Measurements from ENCODE around the gene DEFB112.
A peak's percentile ranks its signal among the peaks of the same experiment; 100 is the strongest.

The DEFB112 gene, protein sequence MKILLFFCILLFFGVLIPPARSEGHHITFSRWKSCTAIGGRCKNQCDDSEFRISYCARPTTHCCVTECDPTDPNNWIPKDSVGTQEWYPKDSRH

DNA sequence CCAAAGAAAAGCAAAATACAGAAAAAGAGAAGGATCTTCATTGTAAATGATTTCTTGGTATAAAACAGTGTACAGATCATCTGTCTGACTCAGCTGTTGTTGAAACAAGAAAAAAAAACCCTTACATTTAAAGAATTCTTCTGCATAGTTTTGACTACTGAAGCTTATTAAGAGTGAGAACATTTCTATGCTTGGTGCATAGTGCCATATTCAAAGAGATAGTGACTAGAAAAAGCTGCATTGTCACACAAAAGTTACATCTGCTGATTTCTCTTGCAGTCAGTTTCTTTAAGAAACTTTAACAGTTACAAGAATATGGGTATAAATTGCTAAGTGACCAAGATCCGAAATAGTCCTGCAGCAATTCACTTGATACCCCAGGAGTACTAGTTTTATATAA, at the start of gene DEFB112:
TSS of gene DEFB112 (minus strand) at position 101 of the 400 bp plus-strand sequence. CDS start at position 41, 60 bp downstream.
- no peak for DNase-seq

DNA sequence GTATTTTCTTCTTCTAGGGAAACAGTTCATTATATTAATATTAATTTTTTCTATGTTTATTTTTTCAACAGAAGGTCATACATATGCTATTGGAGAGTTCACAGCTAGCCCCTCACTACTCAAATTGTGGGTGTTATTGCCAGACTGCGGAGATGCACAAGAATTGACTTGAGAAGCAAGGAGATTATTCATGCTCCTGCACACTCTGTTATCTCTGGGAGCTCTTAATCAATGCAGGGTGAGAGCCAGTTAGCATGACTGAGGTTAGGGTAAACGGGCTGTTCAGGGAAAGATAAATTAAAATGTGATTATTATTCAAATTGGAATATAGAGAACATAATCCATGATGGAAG, 48.9 kb upstream of the DEFB112 start:
- no peak for DNase-seq

DNA sequence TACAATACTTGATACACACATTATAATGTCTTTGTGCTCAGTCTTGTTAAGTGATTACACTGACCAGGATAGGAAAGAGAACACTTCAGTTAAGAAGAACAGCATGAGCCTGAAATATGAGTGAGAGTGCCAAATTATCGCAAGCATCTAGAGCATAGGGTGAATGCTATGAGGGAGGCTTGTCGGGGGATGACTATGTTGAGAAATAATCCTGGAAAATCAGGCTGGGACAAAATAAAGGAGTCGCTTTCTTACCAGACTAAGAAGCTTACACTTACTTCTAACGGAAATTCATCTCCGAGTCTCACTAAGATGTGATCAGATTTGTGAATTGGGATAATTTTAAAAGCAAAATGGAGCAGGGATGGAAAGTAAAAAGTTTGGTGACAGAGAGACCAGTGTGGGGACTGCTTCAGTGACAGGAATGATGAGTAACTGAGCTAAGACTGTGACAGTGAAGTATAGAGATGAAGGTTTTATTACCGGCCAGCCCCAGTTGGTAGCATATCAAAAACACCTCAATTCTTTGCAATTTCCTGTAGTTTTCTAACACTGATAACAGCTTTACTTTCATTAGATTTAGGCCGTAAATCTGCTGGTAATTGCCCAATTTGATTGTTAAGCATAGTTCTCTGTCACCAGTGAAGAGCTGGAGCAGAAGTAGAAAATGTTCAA, 48.4 kb upstream of the DEFB112 start:
- DNase-seq = no peak

DNA sequence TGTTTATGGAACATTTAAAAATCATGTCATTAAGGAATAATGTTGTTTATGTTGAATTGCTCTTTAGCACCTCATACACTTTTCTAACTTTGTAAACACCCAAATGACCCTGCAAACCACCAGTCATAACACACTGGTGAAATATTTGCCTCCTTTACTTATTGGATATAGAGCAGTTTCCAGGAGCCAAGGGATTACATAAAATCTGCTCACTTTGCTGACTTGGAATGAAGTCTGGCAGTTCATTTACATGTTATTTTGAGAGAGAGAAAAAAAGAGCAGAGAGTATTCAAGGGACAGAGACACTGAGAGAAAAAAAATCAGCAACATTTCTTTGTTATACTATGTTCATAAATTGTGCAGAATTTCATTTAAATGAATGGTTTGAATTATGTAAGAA, 46.6 kb upstream of the DEFB112 start:
- DNase-seq = no peak

DNA sequence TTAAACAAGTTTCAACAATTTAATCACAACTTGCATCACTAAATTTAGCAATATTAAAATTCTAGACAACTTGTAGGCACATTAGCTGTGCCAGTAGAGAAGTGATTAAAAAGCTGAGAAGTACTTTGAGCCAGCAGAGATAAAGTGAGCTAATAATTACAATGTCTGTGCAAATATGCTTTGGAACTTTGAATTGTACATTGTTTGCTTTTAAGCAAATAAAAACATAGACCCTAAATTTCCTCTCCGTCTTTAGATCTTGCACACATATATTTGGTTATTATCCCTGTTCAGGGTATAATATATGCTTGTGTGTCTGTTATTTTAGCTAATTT, 44.2 kb upstream of the DEFB112 start:
- no peak for DNase-seq

DNA sequence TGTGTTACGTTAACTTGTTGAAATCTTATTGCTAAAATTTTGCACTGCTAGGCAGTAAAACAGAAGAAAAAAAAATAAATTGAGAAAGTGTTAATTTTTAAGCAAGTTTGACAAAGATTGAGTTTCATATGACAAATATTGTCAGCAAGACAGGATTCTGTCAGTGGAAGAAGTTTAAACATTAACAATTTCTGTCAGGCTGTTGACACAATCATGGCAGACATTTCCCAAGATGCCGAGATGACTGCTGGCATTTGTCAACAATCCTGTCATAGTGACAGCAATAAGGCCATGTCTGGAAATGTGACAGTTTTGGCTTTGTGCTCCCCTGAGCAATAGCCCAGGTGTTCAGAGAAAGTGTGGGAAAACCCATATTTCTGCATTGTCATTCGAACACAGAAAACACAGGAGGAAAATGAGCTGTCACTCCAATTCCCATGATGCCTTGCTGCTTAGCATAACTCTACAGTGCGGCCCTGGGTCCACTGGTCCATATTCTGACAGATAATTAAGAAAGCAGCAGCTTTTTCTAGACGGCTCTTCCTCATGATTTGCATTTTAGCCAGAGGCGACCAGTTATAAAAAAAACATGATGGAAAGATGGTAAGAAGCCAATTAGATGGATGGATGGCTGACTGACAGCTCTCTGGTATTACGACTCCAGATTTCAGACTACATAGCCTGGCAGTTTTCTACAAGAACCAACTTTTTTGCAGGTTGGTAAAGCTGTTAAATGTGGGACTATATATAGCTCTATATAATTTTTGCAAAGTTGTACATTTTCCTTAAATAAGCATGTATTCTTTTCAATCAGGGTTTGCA, 43.6 kb upstream of the DEFB112 start:
- no peak for DNase-seq

DNA sequence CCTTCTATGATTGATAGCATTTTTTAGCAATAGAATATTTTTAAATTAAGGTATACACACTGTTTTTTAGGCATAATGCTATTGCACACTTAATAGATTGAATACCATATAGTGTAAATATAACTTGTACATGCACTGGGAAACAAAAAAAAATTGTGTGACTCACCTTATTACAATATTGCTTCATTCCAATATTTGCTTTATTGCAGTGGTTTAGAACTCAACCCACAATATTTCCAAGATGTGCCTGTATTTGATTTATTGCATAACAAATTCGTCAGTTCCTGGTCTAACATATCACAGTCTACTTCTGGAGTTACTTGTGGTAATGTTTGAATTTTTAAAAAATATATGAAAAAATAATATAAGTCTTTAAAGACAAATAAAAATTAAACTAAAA, 41.9 kb upstream of the DEFB112 start:
- peak; percentile 86 for DNase-seq

DNA sequence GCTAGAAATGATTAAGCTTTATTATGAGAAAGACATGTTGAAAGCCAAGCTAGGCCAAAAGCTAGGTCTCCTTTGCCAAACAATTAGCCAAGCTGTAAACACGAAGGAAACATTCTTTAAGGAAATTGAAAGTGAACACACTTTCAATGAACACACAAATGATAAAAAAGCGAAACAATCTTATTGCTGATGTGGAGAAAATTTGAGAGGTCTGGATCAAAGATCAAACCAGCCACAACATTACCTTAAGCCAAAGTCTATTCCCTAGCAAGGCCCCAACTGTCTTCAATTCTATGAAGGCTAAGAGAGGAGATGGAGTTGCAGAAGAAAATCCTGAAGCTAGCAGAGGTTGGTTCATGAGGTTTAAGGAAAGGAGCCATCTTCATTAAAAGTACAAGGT, 40.2 kb upstream of the DEFB112 start:
- no peak for DNase-seq

DNA sequence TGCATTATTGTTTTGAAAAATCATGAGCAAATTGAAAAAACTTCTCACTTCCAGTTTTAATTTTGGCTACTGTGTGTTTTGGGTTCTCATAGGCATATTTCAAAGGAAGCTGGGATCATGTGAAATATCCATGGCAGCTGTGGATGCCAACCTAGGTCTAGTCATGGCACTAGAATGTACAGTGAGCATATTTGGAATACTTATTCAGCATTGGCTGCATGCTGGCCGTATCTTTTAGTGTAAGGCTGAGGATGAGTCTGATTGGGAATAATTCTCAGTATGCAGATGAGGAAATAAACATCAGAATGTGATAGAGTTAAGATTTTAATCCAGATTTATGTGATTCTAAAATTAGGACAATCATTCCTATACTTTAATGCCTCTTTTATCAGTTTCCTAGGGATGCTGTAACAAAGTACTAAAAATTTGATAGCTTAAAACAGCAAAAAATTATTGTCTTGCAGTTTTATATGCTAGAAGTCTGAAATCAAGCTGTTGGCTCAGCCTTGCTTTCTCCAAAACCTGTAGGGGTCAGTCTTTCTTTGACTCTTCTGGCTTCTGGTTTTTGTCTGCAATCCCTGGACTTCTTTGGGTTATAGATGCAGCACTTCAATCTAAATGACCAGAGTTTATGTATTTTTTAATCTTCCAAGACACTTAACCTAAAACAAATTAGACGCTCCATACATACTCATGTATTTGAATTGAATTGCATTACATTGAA, 37.7 kb upstream of the DEFB112 start:
- peak; percentile 90 for DNase-seq

DNA sequence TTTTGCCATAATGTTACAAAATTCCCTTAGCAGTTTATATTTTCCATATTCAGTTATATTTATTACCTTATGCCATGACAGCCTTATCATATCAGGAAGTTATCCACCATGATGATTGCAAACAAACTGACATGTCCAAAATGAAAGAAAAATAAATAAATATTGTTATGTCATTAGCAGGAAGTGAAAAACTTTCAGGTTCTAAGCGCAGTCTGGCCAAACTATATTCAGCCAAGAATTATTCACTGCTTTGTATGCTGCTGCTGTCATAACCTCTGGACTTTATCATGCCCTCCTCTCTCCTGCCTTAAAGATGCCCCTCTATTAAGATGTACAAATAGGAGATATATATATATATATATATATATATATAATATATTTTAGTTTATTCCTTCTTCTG, 27.7 kb upstream of the DEFB112 start:
- DNase-seq = no peak

DNA sequence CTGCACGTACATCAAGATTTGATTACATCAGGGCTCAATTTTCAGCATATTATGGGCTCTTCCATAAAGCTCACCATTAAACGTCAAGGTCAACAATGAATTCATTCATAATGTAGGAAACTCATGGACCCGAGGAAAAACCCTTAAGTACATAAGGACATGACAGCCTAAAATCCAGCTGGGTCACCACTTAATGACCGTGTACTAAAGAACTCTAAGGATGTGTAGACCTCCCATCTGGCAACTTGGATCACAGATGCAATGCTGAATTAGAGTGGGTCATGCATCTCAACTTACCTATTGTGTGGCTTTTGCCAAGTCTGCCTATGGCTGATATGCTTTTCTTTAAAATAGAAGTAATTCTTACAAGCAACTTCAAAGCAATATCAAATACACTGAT, 26.7 kb upstream of the DEFB112 start:
- no peak for DNase-seq

DNA sequence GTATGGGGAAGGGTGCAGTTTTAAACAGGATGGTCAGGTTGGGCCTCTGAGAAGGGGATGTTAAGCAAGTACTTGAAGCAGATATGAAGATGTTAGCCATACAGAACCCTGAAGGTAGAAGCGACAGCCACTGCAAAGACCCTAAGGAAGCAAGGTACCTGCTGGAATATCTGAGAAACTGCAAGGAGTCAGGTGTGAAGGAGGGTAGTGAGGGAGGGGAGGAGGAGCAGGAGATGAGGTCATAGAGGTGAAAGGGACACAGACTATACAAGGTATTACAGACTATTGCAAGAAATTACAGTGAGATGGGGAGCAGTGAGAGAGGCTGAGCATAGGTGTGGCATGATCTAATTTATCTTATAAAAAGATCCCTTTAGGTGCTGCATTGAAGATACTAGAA, 22.2 kb upstream of the DEFB112 start:
- DNase-seq = no peak

DNA sequence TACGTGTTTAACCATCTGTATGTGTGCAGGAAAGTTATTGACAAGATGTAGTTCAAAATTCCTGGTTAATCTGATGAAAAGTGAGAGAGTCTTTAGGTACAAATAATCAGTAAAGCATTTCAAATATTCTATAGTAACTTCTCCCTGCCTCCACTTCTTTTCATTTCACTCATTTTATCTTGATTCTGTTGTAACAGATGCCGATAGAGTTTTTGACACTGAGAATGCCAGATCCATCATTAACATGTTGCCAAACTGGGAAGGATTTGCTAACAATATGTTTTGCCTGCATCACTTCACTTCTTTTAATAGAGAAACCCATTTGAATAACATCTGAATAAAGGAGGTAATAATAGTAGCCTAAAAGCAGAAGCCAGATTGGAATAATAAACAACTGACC, 20.4 kb upstream of the DEFB112 start:
- no peak for DNase-seq

DNA sequence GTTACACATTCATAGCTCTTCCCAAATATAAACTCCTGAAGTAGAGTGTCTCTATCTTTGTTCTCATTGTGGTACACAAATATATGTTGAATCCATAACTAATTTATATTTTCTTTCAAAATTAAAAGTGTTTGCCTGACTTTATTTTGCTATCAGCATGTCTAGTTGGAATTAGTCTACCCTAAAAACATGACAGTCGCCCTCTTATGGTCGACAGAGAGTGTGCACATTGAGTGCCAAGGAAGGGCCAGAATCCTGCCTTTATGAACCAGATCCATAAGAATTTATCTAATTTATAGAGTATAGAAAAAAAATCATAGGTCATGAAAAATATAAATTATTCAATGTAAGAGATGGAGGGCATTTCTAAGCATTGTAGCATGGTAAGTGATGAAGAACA, 12.3 kb upstream of the DEFB112 start:
- DNase-seq = peak; percentile 15

DNA sequence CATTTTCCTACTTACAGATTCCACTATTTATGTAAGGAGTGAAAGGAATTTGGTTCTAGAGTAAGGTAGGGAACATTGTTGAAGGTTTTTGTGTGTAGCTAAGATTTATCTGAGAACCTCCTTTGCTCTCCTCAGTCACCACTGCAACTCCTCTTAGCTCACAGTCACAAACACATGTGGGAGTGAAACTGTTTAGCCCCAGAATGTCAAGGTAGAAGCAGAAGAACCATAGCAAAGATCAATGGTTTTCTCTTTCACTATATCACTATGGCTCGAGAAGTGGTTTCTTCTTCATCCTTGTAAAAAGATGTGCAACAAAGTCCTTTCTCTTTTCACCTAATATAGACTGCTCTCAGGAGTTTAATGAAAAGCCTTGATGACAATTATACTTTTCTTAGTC, 6.5 kb upstream of the DEFB112 start:
- DNase-seq = no peak

DNA sequence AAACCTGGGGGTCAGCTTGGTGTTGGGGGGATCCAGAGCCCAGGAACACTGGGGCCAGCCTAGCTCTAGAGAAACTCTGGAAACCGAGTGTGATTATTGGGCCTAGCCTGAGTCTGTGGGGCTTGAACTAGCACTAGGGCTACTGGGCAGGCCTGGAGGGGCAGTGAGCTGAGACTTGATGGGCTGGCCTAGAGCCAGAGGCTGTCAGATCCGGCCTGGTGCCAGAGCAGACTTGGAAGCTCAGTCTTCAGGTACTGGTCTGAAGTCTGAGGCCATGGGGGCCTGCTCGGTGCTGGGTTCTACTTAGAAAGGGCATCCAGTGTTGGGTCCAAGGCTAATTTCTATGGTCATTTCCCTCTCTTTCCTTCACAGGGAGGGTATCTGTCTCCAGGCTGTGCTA, 2.7 kb downstream of the DEFB112 start:
- DNase-seq = no peak

DNA sequence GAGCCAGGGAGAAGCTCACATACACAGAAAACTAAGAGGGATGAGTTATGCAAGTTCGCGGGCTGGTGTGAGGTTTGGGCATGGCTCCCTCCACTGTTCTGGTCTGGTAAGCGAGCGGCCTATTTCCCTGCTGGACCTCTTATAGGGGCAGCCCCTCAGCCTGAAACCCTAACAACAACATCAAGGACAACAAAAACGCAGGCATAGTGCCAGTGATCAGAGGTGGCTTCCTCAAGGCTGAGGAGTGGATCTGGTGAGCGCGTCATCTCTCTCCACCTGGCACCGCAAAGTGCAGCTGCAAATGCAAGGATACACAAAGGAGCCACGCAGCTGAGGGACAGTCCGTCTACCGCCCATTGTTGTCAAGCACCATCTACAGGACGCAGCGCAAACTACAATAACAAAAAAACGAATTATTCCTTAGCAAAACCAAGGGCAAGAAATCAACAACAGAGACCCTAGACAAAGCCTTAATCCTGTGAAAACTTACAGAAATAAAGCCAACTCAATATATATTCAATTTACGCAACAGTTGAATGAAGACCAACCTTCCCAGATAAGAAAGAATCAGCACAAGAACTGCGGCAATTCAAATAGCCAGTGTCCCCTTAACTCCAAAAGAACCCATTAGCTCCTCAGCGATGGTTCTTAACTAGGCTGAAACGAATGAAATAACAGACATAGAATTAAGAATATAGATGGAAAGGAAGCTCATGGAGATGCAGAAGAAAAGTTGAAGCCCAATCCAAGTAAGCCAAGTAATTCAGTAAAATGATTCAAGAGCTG, 18.8 kb downstream of the DEFB112 start:
- peak; percentile 38 for DNase-seq

DNA sequence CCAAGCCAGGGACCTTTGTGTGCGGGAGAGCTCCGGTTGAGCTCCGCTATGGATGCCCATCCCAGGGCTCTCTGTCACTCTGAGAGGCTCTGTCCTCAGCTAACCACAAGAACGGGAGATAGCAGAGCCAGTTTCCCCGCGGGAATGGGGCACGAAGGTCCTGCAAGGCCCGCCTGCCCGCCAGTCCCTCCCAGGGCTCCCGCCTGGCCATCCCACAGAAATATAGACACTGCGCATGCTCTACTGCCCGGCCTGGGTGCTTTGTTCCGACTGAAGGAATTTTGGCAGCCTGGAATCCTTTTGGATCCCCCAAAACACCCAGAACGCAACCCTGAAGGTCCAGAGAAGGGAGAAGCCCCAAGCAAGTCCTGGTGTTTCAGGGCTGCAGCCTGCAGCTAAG, 19.4 kb downstream of the DEFB112 start:
- no peak for DNase-seq

DNA sequence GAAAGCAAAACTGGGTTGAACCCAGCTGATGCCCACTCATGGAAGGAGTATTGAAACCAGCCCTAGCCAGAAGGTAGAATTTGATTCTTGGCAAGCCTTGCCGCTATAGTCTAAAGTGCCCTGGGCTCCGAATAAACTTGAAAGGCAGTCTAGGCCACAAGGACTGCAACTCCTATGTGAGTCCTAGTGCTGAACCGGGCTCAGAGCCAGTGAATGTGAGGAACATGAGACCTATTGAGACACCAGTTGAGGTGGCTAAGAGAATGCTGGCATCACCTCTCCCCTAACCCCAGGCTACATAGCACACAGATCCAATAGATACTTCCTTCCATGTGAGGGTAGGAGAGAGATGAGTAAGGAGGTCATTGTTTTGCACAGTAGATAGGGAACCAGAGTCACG, 24.5 kb downstream of the DEFB112 start:
- no peak for DNase-seq

DNA sequence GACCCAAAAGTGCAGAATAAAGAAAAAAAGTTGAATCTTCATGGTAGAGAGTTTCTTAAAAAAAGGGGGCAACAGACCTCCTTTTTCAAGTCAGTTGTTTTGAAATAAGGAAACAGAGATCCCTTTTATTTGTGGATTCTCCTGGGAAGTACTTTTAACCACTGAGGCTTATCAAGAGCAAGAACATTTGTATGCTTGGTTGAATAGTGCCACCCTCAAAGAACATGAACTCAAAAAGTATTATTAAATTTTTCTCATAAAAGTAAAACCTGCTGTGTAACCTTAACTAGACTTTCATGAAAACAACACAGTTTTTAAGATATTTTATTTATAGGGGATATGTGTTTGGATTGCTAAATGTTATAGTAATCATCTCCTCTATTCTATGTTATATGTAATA, 27.8 kb downstream of the DEFB112 start, which contains the start of gene DEFB110:
TSS of gene DEFB110 (minus strand) at position 101 of the 400 bp plus-strand sequence. CDS start at position 42, 59 bp downstream.
- DNase-seq = no peak

DNA sequence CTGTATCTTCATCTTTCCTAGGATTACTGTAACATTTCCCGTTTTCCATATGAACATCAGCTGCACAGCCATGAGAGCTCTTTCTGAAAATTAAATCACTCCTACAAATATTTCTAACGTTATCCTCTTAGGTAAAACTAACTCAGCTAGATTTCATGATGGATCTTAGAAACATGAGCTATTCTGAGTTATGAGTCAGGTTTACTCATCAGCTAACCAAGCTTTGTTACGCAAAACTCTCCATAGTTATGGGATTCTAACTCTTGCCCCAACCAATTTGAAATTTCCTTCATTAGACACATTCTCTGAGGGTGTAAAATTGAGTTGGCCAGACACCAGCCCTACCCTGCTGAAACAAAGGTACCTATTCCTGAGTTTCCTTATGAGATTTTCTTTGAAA, 41.9 kb downstream of the DEFB112 start:
- peak; percentile 83 for DNase-seq

DNA sequence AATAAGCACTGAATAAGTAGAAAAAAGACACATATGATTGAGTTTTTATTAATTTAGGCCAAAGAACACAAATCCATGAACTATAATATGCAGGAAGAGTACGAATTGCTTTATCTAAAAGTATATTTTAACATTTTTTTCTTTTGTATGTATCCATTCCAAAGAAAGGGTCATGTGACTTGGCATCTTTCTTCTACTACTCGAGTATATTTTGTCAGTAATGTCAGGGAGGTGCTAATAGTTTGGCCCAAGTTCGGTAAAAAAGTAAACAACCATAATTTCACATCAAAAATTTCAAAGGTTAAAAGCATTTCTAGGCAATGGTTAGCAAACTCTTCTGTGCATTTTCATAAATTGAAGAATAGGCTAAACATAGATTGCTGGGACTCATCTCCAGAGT, 46.6 kb downstream of the DEFB112 start:
- DNase-seq = no peak

DNA sequence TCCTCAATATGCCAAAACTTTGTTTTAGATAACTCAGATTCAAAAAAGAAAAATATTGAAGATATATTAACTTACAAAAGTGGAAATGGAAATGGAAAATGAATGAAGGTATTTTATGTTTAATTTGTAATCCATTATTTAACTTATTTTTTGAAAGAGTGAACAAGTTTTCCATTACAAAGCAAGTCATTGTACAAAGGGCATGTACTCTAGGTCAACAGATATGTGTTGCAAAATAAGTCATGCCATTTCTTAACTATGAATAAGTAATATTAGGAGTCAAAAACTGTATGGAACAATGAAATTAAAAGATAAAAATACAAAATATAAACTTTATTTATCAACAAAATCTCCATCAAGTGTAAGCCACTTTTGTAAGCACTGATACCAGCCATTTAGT, 54.5 kb downstream of the DEFB112 start:
- no peak for DNase-seq

Measured in HCEC 1CT (cell line).